Hippocampal formation (tissue), 2 donors: Measurements from ENCODE around the gene PTPRN2.

ENCODE experiments used
- DNase-seq, 2 donors: peaks; one replicate each; lab custom pipeline; 2025; lab: John Stamatoyannopoulos, UW

Gene PTPRN2

GRCh38 chr7:158400601-158401225, 186.9 kb downstream of the PTPRN2 start:
- DNase-seq = no peak

- DNase-seq = no peak
These were observed 187.9 kb downstream of the PTPRN2 start for GRCh38 chr7:158399762-158400161.

- no peak for DNase-seq
These were observed 188.9 kb downstream of the PTPRN2 start for GRCh38 chr7:158398750-158399149.

DNA sequence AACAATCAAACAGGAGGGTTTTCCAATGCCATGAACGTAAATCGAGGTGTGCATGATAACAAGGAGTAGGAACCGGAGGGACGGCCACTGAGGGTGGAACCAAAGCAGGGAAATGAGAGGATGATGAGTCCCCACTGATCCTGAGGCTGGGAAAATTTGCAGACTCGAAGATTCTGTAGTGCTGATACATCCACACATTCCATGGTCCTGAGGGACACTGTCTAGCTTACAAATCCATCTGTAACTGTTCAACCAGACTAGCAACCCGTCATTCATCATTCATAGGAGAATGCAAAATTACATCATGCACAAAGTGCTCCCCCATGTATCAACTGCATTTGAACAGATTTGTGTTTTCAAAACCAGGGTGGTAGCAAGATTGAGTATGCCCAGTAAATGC, 189.7 kb downstream of the PTPRN2 start:
- DNase-seq = no peak

DNA sequence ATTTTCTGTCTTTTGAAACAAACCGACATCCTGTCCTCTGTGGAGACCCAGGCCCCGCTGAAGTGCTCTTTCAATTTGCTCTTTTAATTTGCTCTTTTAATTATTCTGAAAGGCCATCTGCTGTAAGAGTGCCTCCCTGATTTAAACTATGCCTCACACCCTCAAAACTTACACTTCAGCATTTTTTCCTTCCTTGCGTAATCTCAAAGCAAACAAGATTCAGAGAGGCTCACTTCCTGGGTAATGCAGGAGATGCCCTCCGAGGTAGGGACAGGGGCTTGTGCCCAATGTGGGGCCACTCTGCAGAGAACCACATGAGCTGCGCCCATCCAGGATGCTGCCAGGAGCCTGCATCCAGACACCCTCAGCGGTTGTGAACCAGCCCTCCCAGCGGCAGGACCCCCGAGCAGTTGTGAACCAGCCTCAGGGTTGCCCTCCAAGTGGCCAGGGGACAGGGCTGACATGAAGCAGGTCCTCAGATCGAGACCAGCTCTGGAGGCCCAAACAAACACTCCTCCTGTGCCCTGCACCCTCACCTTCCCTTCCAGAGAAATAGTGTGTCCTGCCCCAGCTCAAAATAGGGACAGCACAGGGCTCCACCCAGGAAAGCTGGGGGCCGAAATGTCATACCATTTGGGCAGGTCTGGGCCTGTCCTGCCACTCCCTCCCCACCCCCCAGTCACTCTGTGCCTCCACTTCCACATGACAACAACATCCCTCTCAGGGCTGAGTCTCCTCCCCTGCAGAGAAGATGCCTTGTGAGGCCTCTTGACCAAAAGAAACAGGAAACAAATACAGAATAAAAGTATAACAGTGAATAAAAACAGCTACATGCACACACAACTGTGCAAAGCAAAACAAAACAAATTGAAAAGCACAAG, 190.4 kb downstream of the PTPRN2 start:
- DNase-seq = no peak

- no peak for DNase-seq
These were observed 191.2 kb downstream of the PTPRN2 start for GRCh38 chr7:158396301-158396905.

DNA sequence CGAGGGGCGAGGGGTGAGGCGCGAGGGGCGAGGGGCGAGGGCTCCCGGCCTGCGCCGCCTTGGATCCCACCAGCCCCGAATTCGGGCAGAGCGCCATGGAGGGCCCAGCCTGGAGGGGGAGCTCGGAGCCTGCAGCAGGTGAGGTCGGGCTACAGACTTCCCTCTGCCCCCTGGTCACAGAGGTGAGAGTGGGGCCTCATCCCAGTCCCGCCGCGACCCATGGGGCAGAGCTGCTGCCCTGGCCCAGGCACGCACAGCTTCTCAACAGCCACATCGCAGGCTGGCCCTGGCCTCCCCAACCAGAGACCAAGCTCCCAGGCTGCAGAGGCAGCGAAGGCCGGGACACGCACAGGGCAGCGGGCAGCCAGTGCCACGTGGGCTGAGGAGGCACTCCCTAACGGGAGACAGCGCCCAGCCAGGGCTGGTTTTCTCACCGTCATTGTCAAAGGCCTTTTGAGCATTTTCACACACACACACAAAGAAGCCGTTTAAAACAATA, 191.8 kb downstream of the PTPRN2 start:
- no peak for DNase-seq

GRCh38 chr7:158395349-158395748, 192.3 kb downstream of the PTPRN2 start:
- no peak for DNase-seq

DNA sequence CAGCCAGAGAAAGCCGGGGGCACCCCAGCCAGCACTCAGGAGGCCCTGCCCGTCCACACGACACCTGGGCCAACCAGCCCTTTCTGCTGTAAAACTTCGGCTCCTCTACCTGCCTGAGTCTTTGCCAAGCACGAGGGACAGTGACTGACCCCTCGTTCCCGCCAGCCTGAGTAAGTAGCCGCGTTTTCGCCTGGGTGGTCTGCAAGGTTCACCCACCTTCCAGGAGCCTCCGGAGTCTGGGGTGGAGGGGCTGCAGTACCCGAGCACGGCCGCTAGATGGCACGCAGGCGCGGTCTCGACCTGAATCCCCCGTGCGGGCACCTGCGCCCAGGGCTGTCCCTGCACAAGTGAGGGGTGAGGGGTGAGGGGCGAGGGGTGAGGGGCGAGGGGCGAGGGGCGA, 192.7 kb downstream of the PTPRN2 start:
- DNase-seq = no peak

- DNase-seq = no peak
These were observed 193.5 kb downstream of the PTPRN2 start for GRCh38 chr7:158393926-158394625.

DNA sequence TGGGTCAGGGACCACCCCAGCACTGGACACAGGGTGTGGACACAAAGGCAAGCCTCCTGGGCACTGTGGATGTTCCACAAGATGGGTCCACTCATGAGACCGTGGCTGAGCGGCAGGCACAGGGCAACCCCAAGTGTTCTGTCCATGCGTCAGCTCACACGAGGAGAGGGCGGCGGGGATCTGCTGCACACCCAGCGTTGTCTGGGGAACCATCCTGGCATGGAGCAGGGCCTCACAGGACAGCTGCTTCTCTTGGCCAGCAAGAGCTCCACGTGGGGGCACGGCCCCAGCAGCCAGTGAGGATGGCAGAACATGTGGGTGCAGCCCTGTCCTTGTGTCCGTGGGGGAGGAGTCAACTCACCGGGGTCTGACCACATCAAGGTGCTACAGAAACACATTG, 195.4 kb downstream of the PTPRN2 start:
- no peak for DNase-seq

- DNase-seq = no peak
These were observed 196.1 kb downstream of the PTPRN2 start for GRCh38 chr7:158391541-158391940.

- DNase-seq = no peak
These were observed 196.5 kb downstream of the PTPRN2 start for GRCh38 chr7:158391141-158391540.

DNA sequence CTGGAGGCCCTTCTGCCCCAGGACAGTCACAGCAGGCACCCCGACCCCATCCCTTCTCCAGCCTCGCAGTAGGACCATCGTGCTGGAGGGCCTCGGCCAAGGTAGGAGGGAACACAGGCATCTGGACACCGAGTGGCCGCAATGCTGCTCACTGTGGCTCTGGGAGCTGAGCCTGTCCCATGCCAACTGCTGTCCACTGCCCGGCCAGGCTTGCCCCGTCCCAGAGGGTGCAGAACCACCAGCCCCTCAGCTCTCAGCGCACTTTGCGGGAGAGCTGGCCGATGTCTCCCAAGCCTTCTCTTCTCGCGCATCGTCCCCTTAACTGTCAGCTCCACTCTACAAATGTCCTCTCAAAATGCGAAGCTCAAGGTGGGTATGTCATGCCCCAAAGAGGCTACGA, 197.2 kb downstream of the PTPRN2 start:
- no peak for DNase-seq

- DNase-seq = peak in 1 of 2 donors; percentile 10
These were observed 197.9 kb downstream of the PTPRN2 start for GRCh38 chr7:158389514-158390425.

DNA sequence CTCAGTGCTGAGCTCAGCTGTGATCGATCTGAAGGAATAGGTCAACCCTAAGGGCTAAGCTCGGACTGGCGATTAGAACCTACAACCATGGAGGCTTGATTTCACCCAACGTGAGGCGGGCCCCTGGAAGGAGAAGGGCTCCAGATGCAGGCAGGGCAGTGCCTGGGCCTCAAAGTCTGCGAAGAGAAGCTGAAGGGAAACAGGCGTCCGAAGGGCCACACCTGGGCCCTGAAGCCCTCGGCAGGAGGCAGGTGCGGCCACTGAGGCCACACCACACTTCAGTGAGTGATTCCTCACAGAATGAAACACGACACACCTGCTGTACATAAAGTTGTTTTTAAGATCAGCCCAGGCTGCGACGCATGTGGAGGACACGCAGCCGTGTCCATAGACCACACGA, 198.7 kb downstream of the PTPRN2 start:
- no peak for DNase-seq

DNA sequence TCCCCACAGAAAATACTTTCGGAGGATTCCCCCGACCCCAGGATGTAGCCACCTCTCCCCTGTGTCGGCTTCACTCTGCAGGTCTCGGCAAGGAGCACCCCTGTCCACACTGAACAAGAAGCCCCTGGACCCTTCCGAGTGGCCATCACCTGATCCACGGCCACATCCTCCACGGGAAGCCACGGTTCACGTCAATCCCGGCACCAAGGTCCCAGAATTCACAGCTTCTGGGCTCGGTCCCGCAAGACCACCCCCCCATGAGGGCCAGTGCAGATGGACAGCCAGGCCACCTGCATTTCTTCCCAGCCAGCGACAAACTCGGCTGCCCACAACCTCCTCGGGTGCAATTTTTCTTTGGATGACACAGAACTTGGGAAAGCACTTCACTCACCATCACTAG, 199.6 kb downstream of the PTPRN2 start:
- DNase-seq = no peak

- DNase-seq = no peak
These were observed 200.1 kb downstream of the PTPRN2 start for GRCh38 chr7:158387546-158387891.

- DNase-seq = no peak
These were observed 200.6 kb downstream of the PTPRN2 start for GRCh38 chr7:158386866-158387545.

- DNase-seq = no peak
These were observed 201.3 kb downstream of the PTPRN2 start for GRCh38 chr7:158386355-158386618.
